Spleen (tissue), 3 donors: ENCODE measurements around the gene MIB2.
"Not testable (repeated sequence)": the region's sequence is repeated elsewhere in the genome, so short reads cannot be mapped to it uniquely, and the experiment has no call there.

Experiments used
- POLR2A ChIP-seq, 3 donors: fragments of 450-650 bp; IDR thresholded peaks; one replicate each; pipeline ENCODE4 v1.5.1; 2017; ENCODE audit warnings: antibody characterized with exemption in 3 of 3, mild to moderate bottlenecking in 1 of 3
- POLR2AphosphoS5 ChIP-seq, 3 donors: sonication (generic); formaldehyde crosslinking; IDR thresholded peaks; one replicate each; pipeline ENCODE4 v1.5.1; 2017; ENCODE audit warnings: antibody characterized with exemption in 3 of 3

DNA sequence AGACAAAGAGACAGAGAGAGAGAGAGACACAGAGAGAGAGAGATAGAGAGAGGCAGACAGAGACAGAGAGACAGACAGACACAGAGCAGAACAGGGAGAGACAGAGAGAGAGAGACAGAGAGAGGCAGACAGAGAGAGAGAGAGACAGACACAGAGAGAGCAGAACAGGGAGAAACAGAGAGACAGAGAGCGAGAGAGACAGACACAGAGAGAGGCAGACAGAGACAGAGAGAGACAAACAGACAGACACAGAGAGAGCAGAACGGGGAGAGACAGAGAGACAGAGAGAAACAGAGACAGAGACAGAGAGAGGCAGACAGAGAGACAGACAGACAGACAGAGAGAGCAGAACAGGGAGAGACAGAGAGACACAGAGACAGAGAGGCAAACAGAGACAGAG is 20.0 kb upstream of the MIB2 start:
- TF ChIP-seq POLR2AphosphoS5, POLR2A (IDR thresholded peaks at IDR 0.05): not testable (repeated sequence)
